ENCODE results near the gene RNF13. TPM values are rescaled to one million over a fixed set of nuclear protein-coding genes. Genes with fewer than 3 reads are reported as not detected.

The RNF13 gene
- total and polyA plus RNA-seq, 4 experiments from 2014 or later, result 63.3 to 136 (median 98.7) TPM

GRCh38 chr3:149812165-149812605, 830 bp upstream of the RNF13 start:
- intact Hi-C loops (cut with micrococcal nuclease), result loop anchor here (2.0 to 10.0 kb wide), 4 partner anchors 160 to 950 kb away; partner anchors contain the start of genes PFN2, SELENOT, SIAH2 and TSC22D2
- Mint-ChIP-seq H3K27ac (peak overlapping the region; percentile 96 to 100 (median 99)), H3K9me3 (no peaks in the 10 kb centered on the region), H3K4me1 (peaks cover 30 to 57% (median 40%) of the 10 kb centered on the region in 4 donors), H3K27me3 (peaks cover 2 to 6% of the 10 kb centered on the region in 2 donors), H3K4me3 (peak overlapping the region; percentile 99 to 100 (median 100)), H3K36me3 (peaks cover 0 to 18% of the 10 kb centered on the region in 2 donors)
- Histone ChIP-seq H3K27me3 (ENCODE audit: insufficient read depth, low read length) (no peaks in the 10 kb centered on the region), H3K4me1 (ENCODE audit: insufficient read depth, low read length) (peaks cover 37% of the 10 kb centered on the region), H3K4me3 (ENCODE audit: low read length in 2 of 2) (peak overlapping the region; percentile 91 to 92), H3K27ac (ENCODE audit: low read depth, low read length) (peak overlapping the region; percentile 88), H3K9me3 (ENCODE audit: control insufficient read depth in 1 of 2, low read length in 2 of 2) (no peaks in the 10 kb centered on the region), H3K36me3 (ENCODE audit: insufficient read depth, low read length) (no peaks in the 10 kb centered on the region)
- CTCF ChIA-PET (ENCODE audit: partially characterized antibody), result no interaction called here
- POLR2A ChIA-PET (ENCODE audit: partially characterized antibody), result interaction anchor here (1.0 to 2.7 kb wide), 4 partner anchors 60 to 951 kb away, joined by 3 to 27 read pairs (median 6); partner anchors contain the start of genes COMMD2 and HPS3
- DNase-seq, result no peak

DNA sequence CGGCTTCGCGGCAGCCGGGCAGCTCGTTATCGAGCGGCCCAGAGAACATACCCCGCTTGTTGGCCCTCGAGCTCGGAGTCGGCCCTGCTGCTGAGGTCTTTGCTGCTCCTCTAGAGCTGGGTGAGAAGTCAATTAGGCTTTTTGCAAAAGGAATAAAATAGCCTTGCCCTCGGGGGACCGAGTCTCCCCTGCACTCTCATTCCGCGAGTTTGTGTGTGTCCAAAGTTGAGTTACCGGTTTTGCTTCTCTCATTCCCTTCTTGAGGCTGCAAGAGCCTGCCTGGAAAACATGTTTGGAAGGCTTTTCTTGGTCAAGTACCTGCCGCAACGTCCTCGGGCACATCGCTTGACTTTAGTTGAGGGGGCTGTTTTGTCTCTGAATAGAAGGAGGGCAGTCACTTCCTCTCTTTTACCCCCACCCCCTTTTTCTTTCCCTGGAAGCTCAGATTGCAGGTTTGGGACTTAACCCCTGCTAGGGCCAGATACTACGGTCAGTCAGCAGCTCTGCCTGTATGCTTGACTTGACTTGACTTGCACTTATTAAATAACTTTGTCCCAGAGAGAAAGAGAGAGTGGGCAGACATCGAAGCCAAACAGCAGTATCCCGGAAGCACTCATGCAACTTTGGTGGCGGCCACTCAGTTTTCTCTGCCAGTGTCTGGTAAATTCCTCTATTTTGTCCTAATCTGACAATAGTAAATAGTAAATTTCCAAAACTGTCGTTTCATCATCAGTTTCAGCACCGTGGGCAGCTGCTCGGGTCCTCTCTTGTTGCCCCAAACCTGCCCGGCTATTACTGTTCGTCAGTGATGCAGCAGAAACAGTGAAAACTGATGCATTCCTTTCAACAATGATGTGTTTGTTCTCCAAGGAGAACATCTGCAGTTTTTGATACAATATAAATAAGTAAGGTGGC, 609 bp downstream of the RNF13 start:
- Mint-ChIP-seq H3K27me3 (no peaks in the 10 kb centered on the region), H3K4me3 (peak overlapping the region; percentile 99 to 100 (median 100)), H3K4me1 (peaks cover 35 to 66% (median 51%) of the 10 kb centered on the region in 4 donors), H3K36me3 (peaks cover 0 to 18% of the 10 kb centered on the region in 2 donors), H3K27ac (peak overlapping the region; percentile 96 to 100 (median 99)), H3K9me3 (no peaks in the 10 kb centered on the region)
- intact Hi-C loops (cut with micrococcal nuclease), result loop anchor here (1.0 to 10.0 kb wide), 6 partner anchors 61 to 949 kb away; partner anchors contain the start of genes COMMD2, EIF2A, PFN2 and SELENOT
- peaks cover 42% of the 10 kb centered on the region for H3K4me1 ChIP-seq (ENCODE audit: insufficient read depth, low read length)
- no peaks in the 10 kb centered on the region for H3K27me3 ChIP-seq (ENCODE audit: insufficient read depth, low read length)
- H3K27ac ChIP-seq (ENCODE audit: low read depth, low read length), result peak overlapping the region; percentile 88
- ChIA-PET CTCF (ENCODE audit: partially characterized antibody) (interaction anchor here (1.5 kb wide), 1 partner anchor 62 kb away, joined by 5 read pairs; no protein-coding TSS in a partner anchor), POLR2A (ENCODE audit: partially characterized antibody) (interaction anchor here (1.3 to 2.7 kb wide), 5 partner anchors 34 to 950 kb away, joined by 4 to 27 read pairs (median 5); partner anchors contain the start of genes COMMD2 and HPS3)
- H3K36me3 ChIP-seq (ENCODE audit: insufficient read depth, low read length), result no peaks in the 10 kb centered on the region
- peak; percentile 11 to 26 (median 19) for DNase-seq
- peak overlapping the region; percentile 91 to 92 for H3K4me3 ChIP-seq (ENCODE audit: low read length in 2 of 2)
- H3K9me3 ChIP-seq (ENCODE audit: control insufficient read depth in 1 of 2, low read length in 2 of 2), result no peaks in the 10 kb centered on the region

- ChIA-PET CTCF (ENCODE audit: partially characterized antibody) (interaction anchor here (0.8 to 1.0 kb wide), 2 partner anchors 10 to 44 kb away, joined by 3 to 4 read pairs; no protein-coding TSS in a partner anchor), POLR2A (ENCODE audit: partially characterized antibody) (no interaction called here)
- Histone ChIP-seq H3K4me1 (ENCODE audit: insufficient read depth, low read length) (peaks cover 50% of the 10 kb centered on the region), H3K9me3 (ENCODE audit: control insufficient read depth in 1 of 2, low read length in 2 of 2) (no peaks in the 10 kb centered on the region), H3K36me3 (ENCODE audit: insufficient read depth, low read length) (no peaks in the 10 kb centered on the region), H3K27me3 (ENCODE audit: insufficient read depth, low read length) (no peaks in the 10 kb centered on the region), H3K4me3 (ENCODE audit: low read length in 2 of 2) (no peak overlapping the region), H3K27ac (ENCODE audit: low read depth, low read length) (no peak overlapping the region)
- peak overlapping the region in 6 of 8 donors; percentile 1 to 100 (median 99) for H3K4me3 Mint-ChIP-seq
- peak overlapping the region in 1 of 7 donors; percentile 96 for H3K27ac Mint-ChIP-seq
- H3K36me3 Mint-ChIP-seq, result peaks cover 0 to 18% of the 10 kb centered on the region in 2 donors
- no peak for DNase-seq
- intact Hi-C loops (cut with micrococcal nuclease), result loop anchor here (10.0 kb wide), 1 partner anchor 789 kb away; the partner anchor contains the start of gene SELENOT
- H3K4me1 Mint-ChIP-seq, result peaks cover 43 to 76% (median 60%) of the 10 kb centered on the region in 4 donors
- no peaks in the 10 kb centered on the region for H3K27me3 Mint-ChIP-seq
- H3K9me3 Mint-ChIP-seq, result no peaks in the 10 kb centered on the region
Measured at GRCh38 chr3:149815321-149815720, 2.3 kb downstream of the RNF13 start.

GRCh38 chr3:149815728-149816127, 2.7 kb downstream of the RNF13 start:
- Histone ChIP-seq H3K27ac (ENCODE audit: low read depth, low read length) (no peak overlapping the region), H3K27me3 (ENCODE audit: insufficient read depth, low read length) (no peaks in the 10 kb centered on the region), H3K36me3 (ENCODE audit: insufficient read depth, low read length) (no peaks in the 10 kb centered on the region), H3K9me3 (ENCODE audit: control insufficient read depth in 1 of 2, low read length in 2 of 2) (no peaks in the 10 kb centered on the region), H3K4me3 (ENCODE audit: low read length in 2 of 2) (no peak overlapping the region), H3K4me1 (ENCODE audit: insufficient read depth, low read length) (peaks cover 50% of the 10 kb centered on the region)
- no peaks in the 10 kb centered on the region for H3K27me3 Mint-ChIP-seq
- DNase-seq, result no peak
- ChIA-PET POLR2A (ENCODE audit: partially characterized antibody) (no interaction called here), CTCF (ENCODE audit: partially characterized antibody) (interaction anchor here (0.9 to 2.4 kb wide), 2 partner anchors 8 to 44 kb away, joined by 4 to 14 read pairs; no protein-coding TSS in a partner anchor)
- H3K9me3 Mint-ChIP-seq, result no peaks in the 10 kb centered on the region
- H3K27ac Mint-ChIP-seq, result no peak overlapping the region
- intact Hi-C loops (cut with micrococcal nuclease), result loop anchor here (10.0 kb wide), 1 partner anchor 789 kb away; the partner anchor contains the start of gene SELENOT
- H3K36me3 Mint-ChIP-seq, result peaks cover 0 to 18% of the 10 kb centered on the region in 2 donors
- H3K4me3 Mint-ChIP-seq, result peak overlapping the region in 2 of 8 donors; percentile 1 to 25
- H3K4me1 Mint-ChIP-seq, result peaks cover 44 to 78% (median 62%) of the 10 kb centered on the region in 4 donors

DNA sequence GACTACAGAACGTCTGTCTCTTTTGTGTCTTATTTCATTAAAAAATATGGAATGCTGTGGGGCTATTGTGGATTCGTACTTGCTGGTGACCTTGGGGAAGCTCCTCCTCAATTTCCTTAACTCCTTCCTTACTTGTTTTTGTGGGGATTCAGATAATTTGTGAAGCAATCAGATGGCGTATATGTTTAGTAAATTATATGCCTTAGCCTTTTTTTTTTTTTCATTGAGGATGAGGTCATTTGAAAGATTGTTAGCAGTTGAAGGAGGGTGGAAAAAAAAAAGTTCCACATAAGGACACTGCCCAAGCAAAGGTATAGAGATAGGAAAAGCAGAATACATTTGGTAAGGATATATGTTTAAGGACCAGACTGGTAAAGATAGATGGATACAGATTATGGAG, 3.3 kb downstream of the RNF13 start:
- Histone ChIP-seq H3K9me3 (ENCODE audit: control insufficient read depth in 1 of 2, low read length in 2 of 2) (no peaks in the 10 kb centered on the region), H3K27me3 (ENCODE audit: insufficient read depth, low read length) (no peaks in the 10 kb centered on the region), H3K27ac (ENCODE audit: low read depth, low read length) (no peak overlapping the region), H3K4me3 (ENCODE audit: low read length in 2 of 2) (no peak overlapping the region), H3K36me3 (ENCODE audit: insufficient read depth, low read length) (no peaks in the 10 kb centered on the region), H3K4me1 (ENCODE audit: insufficient read depth, low read length) (peaks cover 55% of the 10 kb centered on the region)
- Mint-ChIP-seq H3K4me1 (peaks cover 46 to 84% (median 67%) of the 10 kb centered on the region in 4 donors), H3K9me3 (no peaks in the 10 kb centered on the region), H3K36me3 (peaks cover 0 to 18% of the 10 kb centered on the region in 2 donors), H3K27me3 (no peaks in the 10 kb centered on the region), H3K4me3 (no peak overlapping the region), H3K27ac (no peak overlapping the region)
- ChIA-PET CTCF (ENCODE audit: partially characterized antibody) (interaction anchor here (0.9 to 2.4 kb wide), 2 partner anchors 9 to 45 kb away, joined by 4 to 14 read pairs; no protein-coding TSS in a partner anchor), POLR2A (ENCODE audit: partially characterized antibody) (no interaction called here)
- DNase-seq, result no peak
- intact Hi-C loops (cut with micrococcal nuclease), result loop anchor here (10.0 kb wide), 1 partner anchor 788 kb away; the partner anchor contains the start of gene SELENOT

DNA sequence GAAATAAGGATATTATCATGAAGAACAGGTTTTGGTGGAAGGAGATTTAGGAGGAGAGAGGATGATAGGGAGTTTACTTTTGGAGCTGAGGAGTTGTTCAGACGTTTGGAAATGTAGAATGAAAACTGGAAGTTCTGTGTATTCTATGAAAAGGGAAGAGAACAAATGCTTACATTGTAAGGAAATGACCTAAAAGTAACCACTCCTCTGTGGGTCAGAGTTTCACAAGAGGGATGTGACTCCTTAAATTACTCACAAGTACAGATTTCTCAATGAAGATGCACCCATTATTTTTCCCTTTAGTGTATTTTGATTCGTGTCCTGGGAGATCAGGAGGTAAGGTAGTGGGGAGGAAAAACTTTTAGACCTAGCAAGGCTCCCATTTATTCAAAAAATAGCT, 4.0 kb downstream of the RNF13 start:
- no peak overlapping the region for H3K4me3 ChIP-seq (ENCODE audit: low read length in 2 of 2)
- Mint-ChIP-seq H3K9me3 (no peaks in the 10 kb centered on the region), H3K27ac (peak overlapping the region in 2 of 7 donors; percentile 30 to 43), H3K27me3 (no peaks in the 10 kb centered on the region), H3K4me1 (peaks cover 49 to 89% (median 72%) of the 10 kb centered on the region in 4 donors), H3K36me3 (peaks cover 0 to 18% of the 10 kb centered on the region in 2 donors), H3K4me3 (peak overlapping the region in 1 of 8 donors; percentile 7)
- no peaks in the 10 kb centered on the region for H3K27me3 ChIP-seq (ENCODE audit: insufficient read depth, low read length)
- ChIA-PET CTCF (ENCODE audit: partially characterized antibody) (interaction anchor here (2.4 kb wide), 1 partner anchor 9 kb away, joined by 14 read pairs; no protein-coding TSS in a partner anchor), POLR2A (ENCODE audit: partially characterized antibody) (no interaction called here)
- H3K36me3 ChIP-seq (ENCODE audit: insufficient read depth, low read length), result no peaks in the 10 kb centered on the region
- intact Hi-C loops (cut with micrococcal nuclease), result loop anchor here (10.0 kb wide), 1 partner anchor 788 kb away; the partner anchor contains the start of gene SELENOT
- no peak overlapping the region for H3K27ac ChIP-seq (ENCODE audit: low read depth, low read length)
- H3K9me3 ChIP-seq (ENCODE audit: control insufficient read depth in 1 of 2, low read length in 2 of 2), result no peaks in the 10 kb centered on the region
- DNase-seq, result no peak
- peaks cover 54% of the 10 kb centered on the region for H3K4me1 ChIP-seq (ENCODE audit: insufficient read depth, low read length)

Data from CD4-positive, alpha-beta memory T cell (primary cell).